Small intestine (tissue), 7 donors: ENCODE data around the gene CDC34. TPM values are rescaled to one million over a fixed set of nuclear protein-coding genes. Genes with fewer than 3 reads are reported as not detected.

ENCODE experiments used
- DNase-seq, 2 donors: peaks; one replicate each; pipeline versions ENCODE4 v3.0.0 to v3.0.0-alpha.2; 2013
- FAIRE-seq: peaks from 2 replicates; lab custom pipeline; 2012; peaks lifted over from hg19 to GRCh38; lab: Jason Lieb, UNC
- H3K27ac ChIP-seq, 3 donors: one replicate each; pipeline ENCODE4 v1.5.1; 2013; ENCODE audit warnings: low read length in 2 of 3, mild to moderate bottlenecking in 2 of 3, control low read depth in 1 of 3, inconsistent platforms in 1 of 3, low read depth in 1 of 3, moderate library complexity in 1 of 3
- H3K27me3 ChIP-seq, 3 donors: one replicate each; pipeline ENCODE4 v1.6.1; 2013; ENCODE audit warnings: low read length in 3 of 3, inconsistent platforms in 1 of 3; ENCODE audit not compliant: control insufficient read depth in 3 of 3, insufficient read depth in 3 of 3
- H3K36me3 ChIP-seq, 3 donors: one replicate each; pipeline ENCODE4 v1.6.1; 2013; ENCODE audit warnings: low read length in 3 of 3, inconsistent platforms in 1 of 3, low read depth in 1 of 3, mild to moderate bottlenecking in 1 of 3, moderate library complexity in 1 of 3; ENCODE audit not compliant: control insufficient read depth in 3 of 3, insufficient read depth in 2 of 3
- H3K4me1 ChIP-seq, 3 donors: one replicate each; pipeline ENCODE4 v1.6.1; 2013; ENCODE audit warnings: low read length in 2 of 3, inconsistent platforms in 1 of 3, low read depth in 1 of 3, mild to moderate bottlenecking in 1 of 3, moderate library complexity in 1 of 3; ENCODE audit not compliant: control insufficient read depth in 3 of 3, insufficient read depth in 2 of 3
- H3K4me3 ChIP-seq, 3 donors: one replicate each; pipeline ENCODE4 v1.5.1; 2013; ENCODE audit warnings: low read length in 3 of 3, control low read depth in 1 of 3, inconsistent platforms in 1 of 3, low read depth in 1 of 3, mild to moderate bottlenecking in 1 of 3, moderate library complexity in 1 of 3
- H3K9me3 ChIP-seq, 2 donors: one replicate each; pipeline ENCODE4 v1.6.1; 2013; ENCODE audit warnings: low read depth in 1 of 2, low read length in 1 of 2; ENCODE audit not compliant: control insufficient read depth in 2 of 2, insufficient read depth in 1 of 2
- WGBS, 3 donors: extraction: QIAGEN DNeasy Blood & Tissue Kit; methylation state at CpG; one replicate each; pipeline ENCODE4 v1.1.7; 2013; 5-methylcytosine and 5-hydroxymethylcytosine counted together
- polyA plus RNA-seq, 4 donors: library from polyadenylated mRNA; stranded (reverse) in 3 of 4; unstranded in 1 of 4; fragments of 200-250 nt in 3 of 4; fragments of 120-200 nt in 1 of 4; gene quantifications; one replicate each; pipeline versions ENCODE4 v1.2.1 to v1.2.3, GENCODE V29; 2013
- donor health status: healthy with polysubstance abuse.
- donor health status: control.
- donor health status: control.
- donor health status: Bipolar disorder and iron deficiency.
- donor health status: healthy.

Gene CDC34
- polyA plus RNA-seq, 4 donors = 58.2 to 113 (median 89.0) TPM

GRCh38 chr19:504616-505015 lies 26.9 kb upstream of the CDC34 start:
- H3K4me3 ChIP-seq = no peak overlapping the region
- FAIRE-seq = no peak
- no peaks in the 10 kb centered on the region for H3K9me3 ChIP-seq
- H3K4me1 ChIP-seq = peaks cover 3 to 13% (median 5%) of the 10 kb centered on the region in 3 donors
- peaks cover 0 to 8% (median 0%) of the 10 kb centered on the region in 3 donors for H3K27me3 ChIP-seq
- no peak overlapping the region for H3K27ac ChIP-seq
- DNase-seq = no peak
- H3K36me3 ChIP-seq = peaks cover 0 to 9% (median 0%) of the 10 kb centered on the region in 3 donors
- 86 to 94% (median 88%) methylated on average over 10 to 14 of the region's 14 CpGs for WGBS, 3 donors

- Histone ChIP-seq H3K4me1 (peaks cover 3 to 26% (median 5%) of the 10 kb centered on the region in 3 donors), H3K4me3 (peak overlapping the region; percentile 80 to 98 (median 96)), H3K9me3 (no peaks in the 10 kb centered on the region), H3K27me3 (peaks cover 0 to 2% (median 0%) of the 10 kb centered on the region in 3 donors), H3K27ac (peak overlapping the region; percentile 80 to 97 (median 91)), H3K36me3 (peaks cover 0 to 12% (median 0%) of the 10 kb centered on the region in 3 donors)
- DNase-seq = peak; percentile 99 to 100
- FAIRE-seq = no peak
- 4 to 5% (median 4%) methylated on average over 44 to 48 of the region's 48 CpGs for WGBS, 3 donors
Measured at GRCh38 chr19:506404-507285, 24.9 kb upstream of the CDC34 start.

- 0 to 1% (median 1%) methylated on average over 70 to 81 of the region's 81 CpGs for WGBS, 3 donors
- peaks cover 3 to 26% (median 5%) of the 10 kb centered on the region in 3 donors for H3K4me1 ChIP-seq
- H3K9me3 ChIP-seq = no peaks in the 10 kb centered on the region
- H3K27me3 ChIP-seq = no peaks in the 10 kb centered on the region
- peak within 1 kb of the TSS; percentile 80 to 97 (median 91) for H3K27ac ChIP-seq
- DNase-seq (peak in 1 of 2 donors; percentile 73), FAIRE-seq (peak; percentile 62)
- H3K4me3 ChIP-seq = peak within 1 kb of the TSS; percentile 80 to 98 (median 96)
- H3K36me3 ChIP-seq = peaks cover 0 to 17% (median 0%) of the 10 kb centered on the region in 3 donors
Measured at GRCh38 chr19:507286-508203, 24.0 kb upstream of the CDC34 start, which contains the start of gene TPGS1. TSS of gene TPGS1 (plus strand) at chr19:507497. CDS start at chr19:507507, 10 bp downstream.

GRCh38 chr19:508204-509150 lies 23.1 kb upstream of the CDC34 start:
- H3K27me3 ChIP-seq = no peaks in the 10 kb centered on the region
- peaks cover 3 to 32% (median 5%) of the 10 kb centered on the region in 3 donors for H3K4me1 ChIP-seq
- FAIRE-seq (no peak), DNase-seq (no peak)
- H3K36me3 ChIP-seq = peaks cover 0 to 17% (median 0%) of the 10 kb centered on the region in 3 donors
- H3K4me3 ChIP-seq = peak overlapping the region; percentile 80 to 98 (median 96)
- 42 to 58% (median 49%) methylated on average over 31 to 32 of the region's 32 CpGs for WGBS, 3 donors
- H3K27ac ChIP-seq = no peak overlapping the region
- H3K9me3 ChIP-seq = no peaks in the 10 kb centered on the region

GRCh38 chr19:510606-511100 lies 20.9 kb upstream of the CDC34 start:
- H3K9me3 ChIP-seq = no peaks in the 10 kb centered on the region
- H3K27ac ChIP-seq = peak overlapping the region; percentile 12 to 80 (median 74)
- FAIRE-seq (no peak), DNase-seq (peak; percentile 79 to 95)
- H3K27me3 ChIP-seq = no peaks in the 10 kb centered on the region
- H3K4me1 ChIP-seq = peaks cover 3 to 32% (median 5%) of the 10 kb centered on the region in 3 donors
- H3K36me3 ChIP-seq = peaks cover 0 to 32% (median 0%) of the 10 kb centered on the region in 3 donors
- WGBS, 3 donors = 4 to 11% (median 6%) methylated on average over 19 to 21 of the region's 21 CpGs
- H3K4me3 ChIP-seq = peak overlapping the region in 2 of 3 donors; percentile 8 to 22

GRCh38 chr19:511101-511851 lies 20.3 kb upstream of the CDC34 start:
- FAIRE-seq = no peak
- peaks cover 3 to 31% (median 5%) of the 10 kb centered on the region in 3 donors for H3K4me1 ChIP-seq
- DNase-seq = peak; percentile 69 to 90
- peak overlapping the region; percentile 12 to 80 (median 74) for H3K27ac ChIP-seq
- peaks cover 0 to 32% (median 0%) of the 10 kb centered on the region in 3 donors for H3K36me3 ChIP-seq
- H3K9me3 ChIP-seq = no peaks in the 10 kb centered on the region
- H3K4me3 ChIP-seq = peak overlapping the region in 1 of 3 donors; percentile 8
- no peaks in the 10 kb centered on the region for H3K27me3 ChIP-seq
- WGBS, 3 donors = 13 to 30% (median 20%) methylated on average over 30 of the region's 30 CpGs
